Pancreas (tissue), 10 donors: Measurements from ENCODE around the gene GATAD2B. TPM values are rescaled to one million over a fixed set of nuclear protein-coding genes. Genes with fewer than 3 reads are reported as not detected.

Experiments
- ATAC-seq, 4 donors: fragments of 200-7000 bp; cut with Tn5 transposase; one replicate each; pipeline versions ENCODE4 v1.8.0 to v1.9.1; 2020; ENCODE audit warnings: mild to moderate bottlenecking in 4 of 4, moderate library complexity in 4 of 4
- DNase-seq, 6 donors: peaks; one replicate each; pipeline ENCODE4 v3.0.0-alpha.2; 2020
- FAIRE-seq: peaks from 2 replicates; lab custom pipeline; 2012; peaks lifted over from hg19 to GRCh38; lab: Jason Lieb, UNC
- H3K27ac ChIP-seq, 4 donors: fragments of 200-600 bp; sonication (generic); 1 replicate in 3 of 4; 2 replicates in 1 of 4; pipeline versions ENCODE4 v1.5.0 to v1.8.0; 2020
- H3K27me3 ChIP-seq, 4 donors: fragments of 200-600 bp; one replicate each; pipeline ENCODE4 v1.8.0; 2021
- H3K36me3 ChIP-seq, 3 donors: fragments of 200-600 bp; sonication (generic) in 1 of 3; one replicate each; pipeline versions ENCODE4 v1.5.0 to v1.8.0; 2020 to 2021
- H3K4me1 ChIP-seq, 3 donors: fragments of 200-600 bp; one replicate each; pipeline ENCODE4 v1.8.0; 2021
- H3K4me3 ChIP-seq, 4 donors: fragments of 200-600 bp; sonication (generic) in 2 of 4; one replicate each; pipeline versions ENCODE4 v1.5.0 to v1.8.0; 2020 to 2021
- H3K9me3 ChIP-seq, 4 donors: fragments of 200-600 bp; one replicate each; pipeline ENCODE4 v1.8.0; 2021
- CTCF ChIP-seq, 4 donors: fragments of 200-600 bp; sonication (generic) in 3 of 4; IDR thresholded peaks; one replicate each; pipeline versions ENCODE4 v1.5.0 to v1.8.0; 2021; ENCODE audit warnings: antibody characterized with exemption in 4 of 4
- WGBS, 2 donors: extraction: QIAGEN DNeasy Blood & Tissue Kit; methylation state at CpG; one replicate each; pipeline ENCODE4 v1.1.7; 2013; 5-methylcytosine and 5-hydroxymethylcytosine counted together
- intact Hi-C, 3 donors: fragments of 100-400 bp; cut with DNase I; formaldehyde crosslinking; loops; one replicate each; pipeline versions ENCODE4 v1.11.1 to v1.14.2; 2022
- polyA plus RNA-seq, 2 donors: library from polyadenylated mRNA; stranded (reverse); fragments of 200-250 nt; gene quantifications; one replicate each; pipeline ENCODE4 v1.2.3, GENCODE V29; 2013
- total RNA-seq, 6 donors: library from RNA; stranded (reverse); fragmentation: NEBNext Ultra II Directional in 4 of 6; extraction: Animal tissue kit (Norgen Biotek cat#: 25700) in 4 of 6; gene quantifications; one replicate each; pipeline versions ENCODE4 v1.2.1 to v1.2.4, GENCODE V29; 2021 to 2023
- donor health status: healthy with polysubstance abuse.
- donor health status: DM: no; HTN: no; CAD: no; lungs with moderate emphysema.
- donor health status: DM: no; HTN: no; CAD: no.
- donor health status: control.
- donor health status: control.
- donor health status: Bipolar disorder and iron deficiency.
- donor health status: DM: yes; HTN: yes; CAD: no.
- donor health status: DM: no; HTN: no; CAD: no.
- donor health status: DM: no; HTN: no; CAD: no.
- donor health status: DM: yes; HTN: yes; CAD: no.

GATAD2B gene
- total and polyA plus RNA-seq, 8 donors, result 4.8 to 27.1 (median 16.2) TPM

GRCh38 chr1:153922076-153922971, 448 bp downstream of the GATAD2B start:
- DNase-seq, result peak in 5 of 6 donors; percentile 34 to 88 (median 75)
- Histone ChIP-seq H3K9me3 (no peaks in the 10 kb centered on the region), H3K27ac (peak overlapping the region; percentile 65 to 87 (median 68)), H3K27me3 (no peaks in the 10 kb centered on the region), H3K36me3 (no peaks in the 10 kb centered on the region), H3K4me3 (peak overlapping the region; percentile 63 to 75 (median 68)), H3K4me1 (peaks cover 3 to 20% (median 8%) of the 10 kb centered on the region in 3 donors)
- no peak for FAIRE-seq
- ATAC-seq, result peak; percentile 41 to 65 (median 58)
- no peak for TF ChIP-seq CTCF (IDR thresholded peaks at IDR 0.05)
- WGBS, 2 donors, result 0 to 1% methylated on average over 37 to 77 of the region's 86 CpGs
- intact Hi-C loops, result no loop called here

- peak overlapping the region; percentile 63 to 75 (median 68) for H3K4me3 ChIP-seq
- H3K4me1 ChIP-seq, result peaks cover 3 to 20% (median 8%) of the 10 kb centered on the region in 3 donors
- peak overlapping the region in 2 of 4 donors; percentile 69 to 87 for H3K27ac ChIP-seq
- DNase-seq (no peak), FAIRE-seq (no peak), ATAC-seq (no peak)
- TF ChIP-seq CTCF (IDR thresholded peaks at IDR 0.05), result no peak
- no peaks in the 10 kb centered on the region for H3K9me3 ChIP-seq
- no peaks in the 10 kb centered on the region for H3K36me3 ChIP-seq
- intact Hi-C loops, result no loop called here
- 1% methylated on average over 10 of the region's 10 CpGs for WGBS, 2 donors
- no peaks in the 10 kb centered on the region for H3K27me3 ChIP-seq
These were observed 1.0 kb downstream of the GATAD2B start for GRCh38 chr1:153921803-153922075.

- H3K36me3 ChIP-seq, result no peaks in the 10 kb centered on the region
- ATAC-seq (no peak), FAIRE-seq (no peak), DNase-seq (no peak)
- 20 to 31% methylated on average over 3 of the region's 3 CpGs for WGBS, 2 donors
- intact Hi-C loops, result no loop called here
- H3K4me3 ChIP-seq, result peak overlapping the region in 3 of 4 donors; percentile 63 to 75 (median 74)
- no peak for TF ChIP-seq CTCF (IDR thresholded peaks at IDR 0.05)
- H3K27ac ChIP-seq, result no peak overlapping the region
- H3K9me3 ChIP-seq, result no peaks in the 10 kb centered on the region
- H3K4me1 ChIP-seq, result peaks cover 3 to 20% (median 8%) of the 10 kb centered on the region in 3 donors
- no peaks in the 10 kb centered on the region for H3K27me3 ChIP-seq
These were observed 1.5 kb downstream of the GATAD2B start for GRCh38 chr1:153921080-153921802.

DNA sequence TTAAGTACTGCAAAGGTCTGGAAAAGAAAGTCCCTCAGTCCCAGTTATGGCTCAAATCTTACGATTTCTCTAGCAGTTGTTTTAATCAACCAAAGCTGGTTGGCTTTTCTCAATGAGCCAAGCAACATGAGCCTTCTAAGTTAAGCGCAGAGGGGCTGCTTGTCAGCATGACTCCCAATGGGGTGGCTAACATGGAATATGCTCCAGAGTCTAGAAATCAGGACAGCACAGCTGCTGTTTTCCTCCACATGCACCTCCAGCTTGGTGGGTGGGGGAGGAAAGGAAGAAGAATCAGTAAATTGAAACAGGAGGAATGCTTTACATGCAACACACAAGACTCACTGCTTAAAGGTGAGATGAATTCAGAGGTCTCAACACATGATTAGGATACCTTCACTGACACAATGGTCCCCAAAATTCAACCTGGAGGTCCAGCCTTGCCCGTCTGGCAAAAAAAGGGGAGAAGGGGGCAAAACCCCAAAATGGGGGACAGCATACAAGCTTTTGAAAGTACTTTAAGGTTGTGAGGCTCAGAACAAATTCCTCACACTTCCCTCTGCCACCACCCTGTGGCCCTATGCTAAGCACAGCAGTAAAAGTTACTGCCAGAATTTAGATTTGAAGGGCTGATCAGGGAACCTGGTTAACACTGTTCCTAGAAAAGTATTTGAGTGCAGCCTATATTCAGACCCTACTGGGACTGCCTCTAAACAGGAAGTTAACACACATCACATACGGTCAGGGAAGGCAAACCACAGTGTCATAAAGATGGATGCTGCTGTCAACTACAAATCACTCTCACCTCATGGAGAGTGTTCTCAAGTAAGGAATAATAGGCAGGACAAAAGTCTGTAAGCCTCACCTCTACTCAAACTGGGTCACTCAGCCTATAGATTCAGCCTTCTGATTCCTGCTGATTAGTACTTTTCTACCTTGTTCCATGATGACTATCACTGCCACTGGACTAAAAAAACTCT, 2.6 kb downstream of the GATAD2B start:
- no peak for FAIRE-seq
- 42% methylated on average over 4 of the region's 4 CpGs for WGBS, 2 donors
- ATAC-seq, result no peak
- Histone ChIP-seq H3K4me1 (peaks cover 3 to 20% (median 8%) of the 10 kb centered on the region in 3 donors), H3K27me3 (no peaks in the 10 kb centered on the region), H3K27ac (no peak overlapping the region), H3K4me3 (peak overlapping the region in 1 of 4 donors; percentile 74), H3K9me3 (no peaks in the 10 kb centered on the region), H3K36me3 (no peaks in the 10 kb centered on the region)
- no peak for TF ChIP-seq CTCF (IDR thresholded peaks at IDR 0.05)
- no peak for DNase-seq
- intact Hi-C loops, result no loop called here
